GM12892 (cell line): Measurements from ENCODE around the gene SYPL1.

Source experiments
- POLR2A ChIP-seq: IDR thresholded peaks from 2 replicates; pipeline ENCODE4 v1.6.1; 2011; ENCODE audit warnings: low read depth, low read length, control low read depth
- POLR2AphosphoS5 ChIP-seq: IDR thresholded peaks from 2 replicates; pipeline ENCODE4 v1.6.1; 2011; ENCODE audit warnings: low read depth, low read length, control low read depth

DNA sequence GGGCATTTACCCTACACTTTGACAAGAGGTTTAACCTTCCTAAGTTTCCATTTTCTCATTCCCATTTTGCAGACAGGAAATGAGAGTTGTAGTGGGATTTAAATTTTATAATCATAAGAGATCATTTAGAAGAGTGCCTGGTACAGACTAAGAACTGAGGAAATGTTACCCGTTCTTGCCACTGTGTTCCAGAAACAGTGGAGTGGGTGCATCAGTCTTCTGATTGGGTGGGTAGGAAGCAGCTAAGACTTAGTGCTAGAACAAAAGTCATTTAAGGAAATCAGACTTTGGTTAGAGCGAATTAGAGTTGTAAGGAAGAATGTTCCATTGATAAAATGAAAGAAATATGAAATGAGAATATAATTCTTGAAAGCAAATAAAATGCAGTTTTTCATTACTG lies 8.4 kb upstream of the SYPL1 start:
- TF ChIP-seq POLR2AphosphoS5 (no peak), POLR2A (no peak)
